IMR-90 (cell line): ENCODE results near the gene CWC27. TPM values are rescaled to one million over a fixed set of nuclear protein-coding genes. Genes with fewer than 3 reads are reported as not detected.

Experiments
- ATAC-seq: fragments of 200-7000 bp; cut with Tn5 transposase; 2 replicates; pipeline ENCODE4 v1.9.1; 2020; ENCODE audit warnings: low read depth, mild to moderate bottlenecking, moderate library complexity
- BruUV-seq: library from RNA; stranded (reverse); fragments of 400-500 nt; replicated peaks from 2 replicates; lab custom pipeline; 2021; lab: Mats Ljungman, UMichigan
- CTCF ChIA-PET: fragments of 300-600 bp; formaldehyde crosslinking; extraction: SDS; loops from one replicate; lab custom pipeline; 2021; ENCODE audit warnings: antibody characterized with exemption; lab: Yijun Ruan, JAX
- POLR2A ChIA-PET: fragments of 300-600 bp; sonication (Branson Sonifier 250); formaldehyde crosslinking; loops from one replicate; lab custom pipeline; 2022; ENCODE audit warnings: antibody characterized with exemption; ENCODE audit not compliant: unreplicated experiment; lab: Charles Lee
- DNase-seq: peaks from one replicate; pipeline ENCODE4 v3.0.0; 2013
- H2AFZ ChIP-seq: replicated peaks from 2 replicates; pipeline ENCODE3; 2013; ENCODE audit warnings: low read length, mild to moderate bottlenecking; ENCODE audit not compliant: poor library complexity
- H2AK5ac ChIP-seq: 2 replicates; pipeline ENCODE4 v1.6.1; 2013; ENCODE audit warnings: low read depth, low read length, inconsistent platforms
- H2AK9ac ChIP-seq: replicated peaks from 2 replicates; pipeline ENCODE3; 2013; ENCODE audit warnings: mild to moderate bottlenecking, low read depth, low read length, moderate library complexity; ENCODE audit not compliant: poor library complexity
- H2BK120ac ChIP-seq: 2 replicates; pipeline ENCODE4 v1.6.1; 2013; ENCODE audit warnings: low read depth, low read length, inconsistent platforms
- H2BK15ac ChIP-seq: 3 replicates; pipeline ENCODE4 v1.6.1; 2013; ENCODE audit warnings: low read depth, low read length, inconsistent platforms
- H2BK20ac ChIP-seq: 2 replicates; pipeline ENCODE4 v1.6.1; 2013; ENCODE audit warnings: low read depth, mild to moderate bottlenecking, inconsistent platforms, low read length, moderate library complexity
- H2BK5ac ChIP-seq: 2 replicates; pipeline ENCODE4 v1.6.1; 2013; ENCODE audit warnings: mild to moderate bottlenecking, low read depth, low read length, inconsistent platforms; ENCODE audit not compliant: poor library complexity, severe bottlenecking
- H3K14ac ChIP-seq: replicated peaks from 2 replicates; pipeline ENCODE4 v1.6.1; 2013; ENCODE audit warnings: low read depth, low read length, inconsistent platforms
- H3K18ac ChIP-seq: 2 replicates; pipeline ENCODE4 v1.6.1; 2013; ENCODE audit warnings: low read depth, low read length, control low read depth
- H3K23ac ChIP-seq: 2 replicates; pipeline ENCODE4 v1.6.1; 2013; ENCODE audit warnings: low read depth, low read length, inconsistent platforms
- H3K27ac ChIP-seq: 2 replicates; pipeline ENCODE4 v1.5.1; 2013; ENCODE audit warnings: mild to moderate bottlenecking, control low read depth, low read length; ENCODE audit not compliant: insufficient read depth
- H3K27me3 ChIP-seq: 2 replicates; pipeline ENCODE4 v1.6.1; 2013; ENCODE audit warnings: low read length; ENCODE audit not compliant: control insufficient read depth, insufficient read depth
- H3K36me3 ChIP-seq: 2 replicates; pipeline ENCODE4 v1.6.1; 2013; ENCODE audit warnings: low read length, mixed read lengths; ENCODE audit not compliant: control insufficient read depth, insufficient read depth
- H3K4ac ChIP-seq: 2 replicates; pipeline ENCODE4 v1.6.1; 2013; ENCODE audit warnings: low read depth, low read length, inconsistent platforms
- H3K4me1 ChIP-seq: 2 replicates; pipeline ENCODE4 v1.6.1; 2013; ENCODE audit warnings: low read length, mixed read lengths; ENCODE audit not compliant: control insufficient read depth, insufficient read depth
- H3K4me2 ChIP-seq: 2 replicates; pipeline ENCODE4 v1.6.1; 2013; ENCODE audit warnings: low read depth, mild to moderate bottlenecking, control low read depth, low read length, moderate library complexity
- H3K4me3 ChIP-seq: 2 replicates; pipeline ENCODE4 v1.5.1; 2013; ENCODE audit warnings: low read depth, mild to moderate bottlenecking, control low read depth, low read length, moderate library complexity; ENCODE audit not compliant: insufficient read depth
- H3K56ac ChIP-seq: 2 replicates; pipeline ENCODE4 v1.6.1; 2013; ENCODE audit warnings: low read length, inconsistent platforms; ENCODE audit not compliant: insufficient read depth; ENCODE audit errors: extremely low read depth
- H3K79me1 ChIP-seq, 2 experiments: 2 replicates each; pipeline ENCODE4 v1.6.1; 2013; ENCODE audit warnings: low read length in 2 of 2, inconsistent platforms in 1 of 2, low read depth in 1 of 2
- H3K9ac ChIP-seq: 2 replicates; pipeline ENCODE4 v1.6.1; 2013; ENCODE audit warnings: low read depth, low read length, control low read depth
- H3K9me1 ChIP-seq: 2 replicates; pipeline ENCODE4 v1.6.1; 2013; ENCODE audit warnings: low read length, inconsistent platforms; ENCODE audit not compliant: insufficient read depth
- H3K9me3 ChIP-seq: 2 replicates; pipeline ENCODE4 v1.6.1; 2013; ENCODE audit warnings: low read length; ENCODE audit not compliant: control insufficient read depth, insufficient read depth
- H4K20me1 ChIP-seq: 2 replicates; pipeline ENCODE4 v1.6.1; 2013; ENCODE audit warnings: low read length, inconsistent platforms; ENCODE audit not compliant: insufficient read depth
- H4K5ac ChIP-seq: 2 replicates; pipeline ENCODE4 v1.6.1; 2013; ENCODE audit warnings: mild to moderate bottlenecking, low read depth, low read length, control low read depth
- H4K8ac ChIP-seq, 2 experiments: 2 replicates each; pipeline ENCODE4 v1.6.1; 2013; ENCODE audit warnings: low read depth in 2 of 2, low read length in 2 of 2, control low read depth in 1 of 2, inconsistent platforms in 1 of 2
- H4K91ac ChIP-seq: 2 replicates; pipeline ENCODE4 v1.6.1; 2013; ENCODE audit warnings: low read depth, low read length, inconsistent platforms; ENCODE audit not compliant: insufficient read depth
- BHLHE40 ChIP-seq: fragments of 150-350 bp; IDR thresholded peaks from 2 replicates; pipeline ENCODE4 v1.6.1; 2016; ENCODE audit warnings: mild to moderate bottlenecking, low read depth, low read length
- CEBPB ChIP-seq: IDR thresholded peaks from 2 replicates; pipeline ENCODE4 v1.6.1; 2012; ENCODE audit warnings: low read depth, low read length, improper control_type of control experiment
- CHD1 ChIP-seq: IDR thresholded peaks from 2 replicates; pipeline ENCODE4 v1.6.1; 2012; ENCODE audit warnings: low read depth, low read length, improper control_type of control experiment
- CTCF ChIP-seq: conservative IDR thresholded peaks from 2 replicates; pipeline ENCODE4 v1.5.1; 2012; ENCODE audit warnings: mild to moderate bottlenecking, low read depth, low read length, improper control_type of control experiment
- FOS ChIP-seq: fragments of 150-350 bp; IDR thresholded peaks from 2 replicates; pipeline ENCODE4 v1.6.1; 2016; ENCODE audit warnings: low read depth, low read length
- MAZ ChIP-seq: IDR thresholded peaks from 2 replicates; pipeline ENCODE4 v1.6.1; 2012; ENCODE audit warnings: low read depth, mild to moderate bottlenecking, low read length, improper control_type of control experiment, moderate library complexity, borderline replicate concordance
- MXI1 ChIP-seq: IDR thresholded peaks from 2 replicates; pipeline ENCODE4 v1.6.1; 2012; ENCODE audit warnings: low read depth, mild to moderate bottlenecking, low read length, moderate library complexity, borderline replicate concordance
- NFE2L2 ChIP-seq: fragments of 150-350 bp; IDR thresholded peaks from 2 replicates; pipeline ENCODE4 v1.6.1; 2016; ENCODE audit warnings: low read depth, mild to moderate bottlenecking, low read length
- POLR2A ChIP-seq: IDR thresholded peaks from 2 replicates; pipeline ENCODE4 v1.6.1; 2012; ENCODE audit warnings: mild to moderate bottlenecking, low read depth, low read length
- RAD21 ChIP-seq: IDR thresholded peaks from 2 replicates; pipeline ENCODE4 v1.6.1; 2012; ENCODE audit warnings: low read length, improper control_type of control experiment
- RCOR1 ChIP-seq: IDR thresholded peaks from 2 replicates; pipeline ENCODE4 v1.6.1; 2012; ENCODE audit warnings: mild to moderate bottlenecking, low read length, improper control_type of control experiment; ENCODE audit not compliant: insufficient replicate concordance
- RFX5 ChIP-seq: IDR thresholded peaks from 2 replicates; pipeline ENCODE4 v1.8.0; 2012; ENCODE audit warnings: low read depth, mild to moderate bottlenecking, low read length, moderate library complexity
- SMC3 ChIP-seq: fragments of 150-350 bp; IDR thresholded peaks from 2 replicates; pipeline ENCODE4 v1.6.1; 2016; ENCODE audit warnings: low read depth, mild to moderate bottlenecking, antibody characterized with exemption, low read length, moderate library complexity
- USF2 ChIP-seq: fragments of 150-350 bp; IDR thresholded peaks from 2 replicates; pipeline ENCODE4 v1.6.1; 2017; ENCODE audit warnings: mild to moderate bottlenecking, antibody characterized with exemption, low read length, low read depth
- WGBS, 2 experiments: methylation state at CpG; one replicate each; pipeline versions ENCODE4 v1.1.5 to v1.1.7; 2013; ENCODE audit warnings: missing lambda C conversion rate in 2 of 2; ENCODE audit not compliant: insufficient read length in 1 of 2; ENCODE audit errors: extremely low coverage in 2 of 2; 5-methylcytosine and 5-hydroxymethylcytosine counted together
- dilution Hi-C: fragments of 300-500 bp; cut with HindIII; formaldehyde crosslinking; loops from one replicate; pipeline ENCODE4 v1.14.3; 2018; ENCODE audit warnings: low sequenced_read_pairs; ENCODE audit not compliant: unreplicated experiment
- in situ Hi-C: fragments of 300-500 bp; cut with MboI; formaldehyde crosslinking; loops from 3 replicates; pipeline ENCODE4 v1.14.3; 2019; ENCODE audit warnings: low sequenced_read_pairs, inconsistent platforms, mixed read lengths
- intact Hi-C: fragments of 100-400 bp; cut with micrococcal nuclease; formaldehyde crosslinking; loops from 2 replicates; pipeline ENCODE4 v1.10.0; 2022
- polyA plus RNA-seq, 3 experiments: library from polyadenylated mRNA; depleted of rRNA; stranded (reverse); fragments of >200 nt; gene quantifications; 2 replicates each; pipeline ENCODE4 v1.2.3, GENCODE V29; 2012; ENCODE audit warnings: low replicate concordance in 1 of 3
- total RNA-seq: library from RNA; depleted of rRNA; stranded (reverse); fragments of >200 nt; gene quantifications from 2 replicates; pipeline ENCODE4 v1.2.3, GENCODE V29; 2012

The CWC27 gene
- total and polyA plus RNA-seq, 2 of the 4 experiments (the other 2 are of a cell fraction) = 13.3 to 17.1 TPM

GRCh38 chr5:64766941-64767340 is 1.8 kb upstream of the CWC27 start:
- WGBS, 2 experiments = 100% methylated on average over 2 of the region's 2 CpGs; no CpG with 5 or more reads in 1 of the 2 experiments
- Histone ChIP-seq H3K9me1 (peaks cover 13% of the 10 kb centered on the region), H3K14ac (peak overlapping the region; percentile 51; the same call in 1 of the 2 replicates), H2BK5ac (no peak overlapping the region), H3K36me3 (peaks cover 4% of the 10 kb centered on the region), H3K27ac (no peak overlapping the region), H3K9ac (0 out of 2 replicates have a peak overlapping the region, but pooled peaks have one; percentile 44), H3K27me3 (no peaks in the 10 kb centered on the region), H2BK15ac (no peak overlapping the region), H4K5ac (peak overlapping the region; percentile 51; the same call in 1 of the 2 replicates), H3K9me3 (no peaks in the 10 kb centered on the region), H2AK5ac (no peak overlapping the region), H2AK9ac (no peak overlapping the region), H4K20me1 (no peaks in the 10 kb centered on the region; the same call in 1 of the 2 replicates), H3K79me1 (peaks cover 33 to 53% of the 10 kb centered on the region in 2 experiments), H2BK120ac (no peak overlapping the region), H3K4me3 (peak overlapping the region; percentile 84; the same call in 1 of the 2 replicates), H3K4me2 (peak overlapping the region; percentile 94), H3K18ac (no peak overlapping the region), H3K4me1 (peaks cover 5% of the 10 kb centered on the region), H2AFZ (no peak overlapping the region), H3K23ac (peak overlapping the region; percentile 68), H4K91ac (peak overlapping the region; percentile 24; the same call in 1 of the 2 replicates), H3K56ac (no peak overlapping the region), H4K8ac (peak overlapping the region in 1 of 2 experiments; percentile 55; a peak in 1 of 4 replicates), H2BK20ac (no peak overlapping the region), H3K4ac (no peak overlapping the region)
- TF ChIP-seq POLR2A = no peak
- no peak for TF ChIP-seq RFX5
- TF ChIP-seq RCOR1 = no peak
- TF ChIP-seq SMC3 = no peak
- no peak for TF ChIP-seq FOS
- no peak for TF ChIP-seq CHD1
- TF ChIP-seq CTCF = no peak
- TF ChIP-seq NFE2L2 = no peak
- no peak for TF ChIP-seq MAZ
- TF ChIP-seq BHLHE40 = no peak
- TF ChIP-seq MXI1 = no peak
- TF ChIP-seq CEBPB = no peak
- no peak for TF ChIP-seq RAD21
- TF ChIP-seq USF2 = no peak
- BruUV-seq = no TSS peak
- ChIA-PET CTCF (no interaction called here), POLR2A (no interaction called here)
- no peak for DNase-seq
- dilution Hi-C loops (no loop called here), intact Hi-C loops (loop anchor here (5.0 kb wide), 1 partner anchor 130 kb away; no protein-coding TSS in a partner anchor), in situ Hi-C loops (no loop called here)
- ATAC-seq = no peak
